Measurements from ENCODE around the gene R3HCC1L. TPM values are rescaled to one million over a fixed set of nuclear protein-coding genes. Genes with fewer than 3 reads are reported as not detected.

Gene R3HCC1L
- total and polyA plus RNA-seq, 11 donors, result 4.0 to 8.6 (median 5.2) TPM

GRCh38 chr10:98215373-98215772 is 80.9 kb downstream of the R3HCC1L start:
- intact Hi-C loops (cut with DNase I), result no loop called here
- no peak for DNase-seq
- Histone ChIP-seq H3K9me3 (peaks cover 0 to 39% (median 14%) of the 10 kb centered on the region in 12 donors), H3K4me3 (no peak overlapping the region), H3K4me1 (peaks cover 0 to 17% (median 4%) of the 10 kb centered on the region in 12 donors), H3K36me3 (peaks cover 0 to 5% (median 0%) of the 10 kb centered on the region in 9 donors), H3K27me3 (no peaks in the 10 kb centered on the region), H3K27ac (no peak overlapping the region)
- no peak for ATAC-seq
- WGBS, 4 donors, result 95 to 98% (median 96%) methylated on average over 2 of the region's 2 CpGs
- TF ChIP-seq POLR2A (IDR thresholded peaks at IDR 0.05) (no peak), CTCF (IDR thresholded peaks at IDR 0.05) (no peak)

GRCh38 chr10:98217801-98218200 is 83.3 kb downstream of the R3HCC1L start:
- no peak for ATAC-seq
- Histone ChIP-seq H3K4me3 (no peak overlapping the region), H3K27ac (no peak overlapping the region), H3K4me1 (peaks cover 0 to 8% (median 0%) of the 10 kb centered on the region in 12 donors), H3K9me3 (peaks cover 0 to 39% (median 14%) of the 10 kb centered on the region in 12 donors), H3K27me3 (no peaks in the 10 kb centered on the region), H3K36me3 (peaks cover 0 to 5% (median 0%) of the 10 kb centered on the region in 9 donors)
- no peak for DNase-seq
- TF ChIP-seq POLR2A (IDR thresholded peaks at IDR 0.05) (no peak), CTCF (IDR thresholded peaks at IDR 0.05) (no peak)
- intact Hi-C loops (cut with DNase I), result no loop called here
- 53 to 67% (median 60%) methylated on average over 1 of the region's 1 CpG for WGBS, 4 donors

GRCh38 chr10:98223874-98224273 is 89.4 kb downstream of the R3HCC1L start:
- H3K9me3 ChIP-seq, result peaks cover 0 to 31% (median 16%) of the 10 kb centered on the region in 12 donors
- ATAC-seq (no peak), DNase-seq (no peak)
- WGBS, 4 donors, result 96 to 98% (median 96%) methylated on average over 5 to 6 of the region's 6 CpGs
- H3K36me3 ChIP-seq, result no peaks in the 10 kb centered on the region
- TF ChIP-seq POLR2A (IDR thresholded peaks at IDR 0.05) (no peak), CTCF (IDR thresholded peaks at IDR 0.05) (no peak)
- H3K4me3 ChIP-seq, result no peak overlapping the region
- H3K27me3 ChIP-seq, result no peaks in the 10 kb centered on the region
- intact Hi-C loops (cut with DNase I), result no loop called here
- H3K27ac ChIP-seq, result no peak overlapping the region
- peaks cover 0 to 21% (median 9%) of the 10 kb centered on the region in 12 donors for H3K4me1 ChIP-seq

GRCh38 chr10:98224509-98224908 is 90.1 kb downstream of the R3HCC1L start:
- H3K27ac ChIP-seq, result no peak overlapping the region
- no peaks in the 10 kb centered on the region for H3K36me3 ChIP-seq
- TF ChIP-seq POLR2A (IDR thresholded peaks at IDR 0.05) (no peak), CTCF (IDR thresholded peaks at IDR 0.05) (no peak)
- peaks cover 0 to 25% (median 10%) of the 10 kb centered on the region in 12 donors for H3K9me3 ChIP-seq
- peaks cover 0 to 21% (median 9%) of the 10 kb centered on the region in 12 donors for H3K4me1 ChIP-seq
- no peak for ATAC-seq
- no peak for DNase-seq
- H3K4me3 ChIP-seq, result no peak overlapping the region
- WGBS, 4 donors, result 70 to 75% (median 74%) methylated on average over 2 of the region's 2 CpGs
- H3K27me3 ChIP-seq, result no peaks in the 10 kb centered on the region
- intact Hi-C loops (cut with DNase I), result no loop called here
